Measurements from ENCODE around the gene CRYGA.

DNA sequence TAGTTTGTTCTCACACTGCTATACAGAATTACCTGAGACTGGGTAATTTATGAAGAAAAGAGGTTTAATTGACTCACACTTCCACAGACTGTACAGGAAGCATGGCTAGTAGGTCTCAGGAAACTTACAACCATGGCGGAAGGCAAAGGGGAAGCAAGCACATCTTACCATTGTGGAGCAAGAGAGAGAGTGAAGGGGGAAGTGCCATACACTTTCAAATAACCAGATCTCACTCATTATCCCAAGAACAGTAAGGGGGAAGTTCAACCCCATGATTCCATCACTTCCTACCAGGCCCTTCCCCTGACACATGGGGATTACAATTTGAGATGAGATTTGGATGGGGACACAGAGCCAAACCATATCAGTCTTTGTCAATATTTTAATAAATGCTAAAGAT, 12.4 kb downstream of the CRYGA start:
- TF ChIP-seq EZH2 (IDR thresholded peaks at IDR 0.05) (no peak), EZH2phosphoT487 (IDR thresholded peaks at IDR 0.05) (no peak)
- TF ChIP-seq, protein P1, sequence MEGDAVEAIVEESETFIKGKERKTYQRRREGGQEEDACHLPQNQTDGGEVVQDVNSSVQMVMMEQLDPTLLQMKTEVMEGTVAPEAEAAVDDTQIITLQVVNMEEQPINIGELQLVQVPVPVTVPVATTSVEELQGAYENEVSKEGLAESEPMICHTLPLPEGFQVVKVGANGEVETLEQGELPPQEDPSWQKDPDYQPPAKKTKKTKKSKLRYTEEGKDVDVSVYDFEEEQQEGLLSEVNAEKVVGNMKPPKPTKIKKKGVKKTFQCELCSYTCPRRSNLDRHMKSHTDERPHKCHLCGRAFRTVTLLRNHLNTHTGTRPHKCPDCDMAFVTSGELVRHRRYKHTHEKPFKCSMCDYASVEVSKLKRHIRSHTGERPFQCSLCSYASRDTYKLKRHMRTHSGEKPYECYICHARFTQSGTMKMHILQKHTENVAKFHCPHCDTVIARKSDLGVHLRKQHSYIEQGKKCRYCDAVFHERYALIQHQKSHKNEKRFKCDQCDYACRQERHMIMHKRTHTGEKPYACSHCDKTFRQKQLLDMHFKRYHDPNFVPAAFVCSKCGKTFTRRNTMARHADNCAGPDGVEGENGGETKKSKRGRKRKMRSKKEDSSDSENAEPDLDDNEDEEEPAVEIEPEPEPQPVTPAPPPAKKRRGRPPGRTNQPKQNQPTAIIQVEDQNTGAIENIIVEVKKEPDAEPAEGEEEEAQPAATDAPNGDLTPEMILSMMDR (IDR thresholded peaks at IDR 0.05), result no peak

All from neural progenitor cell (in vitro differentiated cells).